NCI-H1436 treated with DMSO at 0.1 percent for 48 hours (cell line): ENCODE measurements around the gene EYS.

Experiments used
- DNase-seq: peaks from one replicate; lab custom pipeline; 2025; lab: John Stamatoyannopoulos, UW

The EYS gene

GRCh38 chr6:65707126-65707826 is at the start of gene EYS:
TSS of gene EYS (minus strand) at chr6:65707226. CDS start at chr6:65495410, 211,816 bp downstream.
- peak; percentile 90 for DNase-seq

GRCh38 chr6:65746302-65746701 is 39.3 kb upstream of the EYS start:
- no peak for DNase-seq

GRCh38 chr6:65745614-65746013 is 38.6 kb upstream of the EYS start:
- DNase-seq = no peak

- no peak for DNase-seq
Measured at GRCh38 chr6:65728879-65729479, 22.0 kb upstream of the EYS start.

GRCh38 chr6:65719101-65719500 is 12.1 kb upstream of the EYS start:
- DNase-seq = no peak

- DNase-seq = no peak
Measured at GRCh38 chr6:65711531-65711930, 4.5 kb upstream of the EYS start.

GRCh38 chr6:65709099-65709830 is 2.2 kb upstream of the EYS start:
- DNase-seq = no peak

- DNase-seq = no peak
Measured at GRCh38 chr6:65708162-65708561, 1.1 kb upstream of the EYS start.

- no peak for DNase-seq
Measured at GRCh38 chr6:65706436-65706835, 590 bp downstream of the EYS start.

GRCh38 chr6:65701325-65701724 is 5.7 kb downstream of the EYS start:
- DNase-seq = no peak

GRCh38 chr6:65700561-65700960 is 6.5 kb downstream of the EYS start:
- no peak for DNase-seq

GRCh38 chr6:65692109-65692508 is 14.9 kb downstream of the EYS start:
- no peak for DNase-seq

- no peak for DNase-seq
Measured at GRCh38 chr6:65680232-65680631, 26.8 kb downstream of the EYS start.

GRCh38 chr6:65671922-65672321 is 35.1 kb downstream of the EYS start:
- DNase-seq = no peak

- no peak for DNase-seq
Measured at GRCh38 chr6:65667916-65668656, 38.9 kb downstream of the EYS start.

GRCh38 chr6:65650086-65650485 is 56.9 kb downstream of the EYS start:
- DNase-seq = no peak

- DNase-seq = no peak
Measured at GRCh38 chr6:65649392-65649791, 57.6 kb downstream of the EYS start.

- DNase-seq = no peak
Measured at GRCh38 chr6:65646544-65646943, 60.5 kb downstream of the EYS start.

- DNase-seq = no peak
Measured at GRCh38 chr6:65642776-65643175, 64.2 kb downstream of the EYS start.

- DNase-seq = no peak
Measured at GRCh38 chr6:65638047-65638831, 68.8 kb downstream of the EYS start.

- DNase-seq = no peak
Measured at GRCh38 chr6:65637289-65638046, 69.6 kb downstream of the EYS start.
